Measurements from ENCODE around the gene CEMIP. TPM values are rescaled to one million over a fixed set of nuclear protein-coding genes. Genes with fewer than 3 reads are reported as not detected.

Gene CEMIP
- total and polyA plus RNA-seq, 2 of the 13 experiments (the other 11 are each of a cell fraction or from before 2014, with no cell fraction given) = 4.3 to 28.5 TPM

DNA sequence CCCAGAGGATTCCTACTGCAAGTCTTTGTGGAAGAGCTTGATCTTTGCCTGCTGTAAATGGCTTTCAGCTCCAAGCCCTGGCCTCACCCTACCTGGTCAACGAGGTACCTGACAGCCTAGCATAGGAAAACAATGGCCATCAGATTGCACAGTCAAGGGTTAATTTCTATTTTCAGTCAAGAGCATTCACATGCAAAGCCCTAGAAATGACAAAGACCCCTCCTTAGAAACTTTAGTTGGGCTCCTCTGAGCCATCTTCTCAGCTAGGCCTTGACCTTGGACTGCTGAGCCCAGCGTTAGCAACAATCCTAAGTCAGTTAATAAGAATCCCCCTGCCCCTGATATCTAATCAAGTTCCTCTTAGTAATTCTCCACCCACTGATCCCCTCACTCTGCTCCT is 192.0 kb downstream of the CEMIP start:
- Histone ChIP-seq H4K20me1 (ENCODE audit: insufficient read depth, low read length) (no peaks in the 10 kb centered on the region), H3K27ac (ENCODE audit: extremely low read length, insufficient read depth, low read length) (no peak overlapping the region), H2AFZ (ENCODE audit: low read length) (no peak overlapping the region), H3K4me2 (ENCODE audit: low read depth, low read length) (no peak overlapping the region), H3K9ac (ENCODE audit: insufficient read depth, low read depth, low read length) (no peak overlapping the region), H3K36me3 (replicated peaks in 1 of 2; ENCODE audit: control insufficient read depth in 1 of 2, insufficient read depth in 2 of 2, low read length in 2 of 2) (no peaks in the 10 kb centered on the region), H3K79me2 (ENCODE audit: insufficient read depth, low read length) (no peaks in the 10 kb centered on the region), H3K4me1 (ENCODE audit: insufficient read depth, low read length) (no peaks in the 10 kb centered on the region), H3K27me3 (ENCODE audit: control insufficient read depth in 1 of 2, insufficient read depth in 2 of 2, low read length in 2 of 2) (no peaks in the 10 kb centered on the region), H3K9me3 (ENCODE audit: low read length) (no peaks in the 10 kb centered on the region), H3K4me3 (replicated peaks in 1 of 3; ENCODE audit: insufficient read depth in 1 of 3, low read depth in 2 of 3, low read length in 3 of 3) (no peak overlapping the region)
- intact Hi-C loops (cut with micrococcal nuclease; ENCODE audit: unreplicated experiment) = loop anchor here (5.0 kb wide), 3 partner anchors 114 to 514 kb away; no protein-coding TSS in a partner anchor
- FAIRE-seq = no peak
- ATAC-seq = no peak
- TF ChIP-seq TIGD3 (CRISPR knock-in tag; IDR thresholded peaks at IDR 0.05; ENCODE audit: borderline replicate concordance) = no peak
- TF ChIP-seq FOXP4 (CRISPR knock-in tag; IDR thresholded peaks at IDR 0.05) = no peak
- TF ChIP-seq, protein P1, sequence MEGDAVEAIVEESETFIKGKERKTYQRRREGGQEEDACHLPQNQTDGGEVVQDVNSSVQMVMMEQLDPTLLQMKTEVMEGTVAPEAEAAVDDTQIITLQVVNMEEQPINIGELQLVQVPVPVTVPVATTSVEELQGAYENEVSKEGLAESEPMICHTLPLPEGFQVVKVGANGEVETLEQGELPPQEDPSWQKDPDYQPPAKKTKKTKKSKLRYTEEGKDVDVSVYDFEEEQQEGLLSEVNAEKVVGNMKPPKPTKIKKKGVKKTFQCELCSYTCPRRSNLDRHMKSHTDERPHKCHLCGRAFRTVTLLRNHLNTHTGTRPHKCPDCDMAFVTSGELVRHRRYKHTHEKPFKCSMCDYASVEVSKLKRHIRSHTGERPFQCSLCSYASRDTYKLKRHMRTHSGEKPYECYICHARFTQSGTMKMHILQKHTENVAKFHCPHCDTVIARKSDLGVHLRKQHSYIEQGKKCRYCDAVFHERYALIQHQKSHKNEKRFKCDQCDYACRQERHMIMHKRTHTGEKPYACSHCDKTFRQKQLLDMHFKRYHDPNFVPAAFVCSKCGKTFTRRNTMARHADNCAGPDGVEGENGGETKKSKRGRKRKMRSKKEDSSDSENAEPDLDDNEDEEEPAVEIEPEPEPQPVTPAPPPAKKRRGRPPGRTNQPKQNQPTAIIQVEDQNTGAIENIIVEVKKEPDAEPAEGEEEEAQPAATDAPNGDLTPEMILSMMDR (CRISPR knock-in tag; IDR thresholded peaks at IDR 0.05) = no peak
- no peak for TF ChIP-seq MAZ (IDR thresholded peaks at IDR 0.05; ENCODE audit: borderline replicate concordance, low read depth, low read length)
- TF ChIP-seq MAZ (CRISPR knock-in tag; IDR thresholded peaks at IDR 0.05; ENCODE audit: low read depth) = no peak
- TF ChIP-seq FOXP1 (IDR thresholded peaks at IDR 0.05) = no peak
- TF ChIP-seq FOXP1 (CRISPR knock-in tag; IDR thresholded peaks at IDR 0.05) = no peak
- TF ChIP-seq AFF4 (CRISPR knock-in tag; IDR thresholded peaks at IDR 0.05) = no peak
- 86% methylated on average over 2 of the region's 2 CpGs for WGBS (ENCODE audit: low lambda C conversion rate)
- BruUV-seq (replicated peaks) = no TSS peak
- ChIA-PET CTCF (ENCODE audit: low intra/inter-chr PET ratio, low total read pairs) (no interaction called here), POLR2A (interaction anchor here (0.7 kb wide), 1 partner anchor 119 kb away, joined by 3 read pairs; no protein-coding TSS in a partner anchor)
- DNase-seq (ENCODE audit: low spot score) = no peak
- in situ Hi-C loops (cut with HindIII; ENCODE audit: extremely low pct_ligation_motif_present, low pct_unique_long_range_greater_than_20kb) = loop anchor here (5.0 to 25.0 kb wide), 4 partner anchors 194 to 509 kb away; partner anchors contain the start of gene CEMIP
